HG03342 (cell line): ENCODE results near the gene MRPL47.
"Not testable (repeated sequence)": the region's sequence is repeated elsewhere in the genome, so short reads cannot be mapped to it uniquely, and the experiment has no call there.

ENCODE experiments used
- ATAC-seq: cut with Tn5 transposase; IDR thresholded peaks from one replicate; pipeline ENCODE4 v1.9.1; 2021; ENCODE audit warnings: mild to moderate bottlenecking, moderate library complexity; ENCODE audit not compliant: unreplicated experiment

Gene MRPL47

GRCh38 chr3:179604321-179605078, at the start of gene MRPL47, which contains the start of gene NDUFB5:
Gene MRPL47 (minus strand): TSS chr3:179604638. CDS start chr3:179604624, 14 bp downstream.
Gene NDUFB5 (plus strand): TSS chr3:179604794. CDS start chr3:179604816, 22 bp downstream.
- peak; percentile 96 for ATAC-seq

DNA sequence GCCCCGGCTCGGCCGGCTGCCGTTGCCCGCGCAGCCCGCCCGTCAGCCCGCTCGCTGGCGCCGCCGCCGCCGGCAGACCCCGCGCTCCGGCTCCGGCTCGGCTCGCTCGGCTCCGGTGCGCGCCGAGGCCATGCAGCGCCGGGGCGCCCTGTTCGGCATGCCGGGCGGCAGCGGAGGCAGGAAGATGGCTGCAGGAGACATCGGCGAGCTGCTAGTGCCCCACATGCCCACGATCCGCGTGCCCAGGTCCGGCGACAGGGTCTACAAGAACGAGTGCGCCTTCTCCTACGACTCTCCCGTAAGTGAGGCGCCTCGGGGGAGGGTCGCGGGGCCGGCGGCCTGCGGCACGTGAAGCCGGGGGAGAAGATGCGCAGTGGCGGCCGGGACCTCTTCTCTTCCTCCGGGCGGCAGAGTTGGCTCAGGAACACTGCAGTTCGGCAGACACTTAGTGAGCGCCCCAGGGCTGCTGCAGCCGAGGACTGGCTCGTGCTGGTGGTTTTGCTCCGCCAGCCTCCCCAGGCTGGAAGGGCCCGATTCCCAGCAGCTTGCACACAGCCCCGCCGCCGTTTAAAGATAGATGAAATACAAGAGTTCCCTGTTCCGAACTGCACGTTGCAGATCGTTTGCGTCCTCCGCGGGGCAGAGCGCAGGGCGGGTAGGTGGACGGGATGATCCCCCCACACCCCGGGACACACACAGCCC, 48.8 kb upstream of the MRPL47 start:
- ATAC-seq, result peak; percentile 47

DNA sequence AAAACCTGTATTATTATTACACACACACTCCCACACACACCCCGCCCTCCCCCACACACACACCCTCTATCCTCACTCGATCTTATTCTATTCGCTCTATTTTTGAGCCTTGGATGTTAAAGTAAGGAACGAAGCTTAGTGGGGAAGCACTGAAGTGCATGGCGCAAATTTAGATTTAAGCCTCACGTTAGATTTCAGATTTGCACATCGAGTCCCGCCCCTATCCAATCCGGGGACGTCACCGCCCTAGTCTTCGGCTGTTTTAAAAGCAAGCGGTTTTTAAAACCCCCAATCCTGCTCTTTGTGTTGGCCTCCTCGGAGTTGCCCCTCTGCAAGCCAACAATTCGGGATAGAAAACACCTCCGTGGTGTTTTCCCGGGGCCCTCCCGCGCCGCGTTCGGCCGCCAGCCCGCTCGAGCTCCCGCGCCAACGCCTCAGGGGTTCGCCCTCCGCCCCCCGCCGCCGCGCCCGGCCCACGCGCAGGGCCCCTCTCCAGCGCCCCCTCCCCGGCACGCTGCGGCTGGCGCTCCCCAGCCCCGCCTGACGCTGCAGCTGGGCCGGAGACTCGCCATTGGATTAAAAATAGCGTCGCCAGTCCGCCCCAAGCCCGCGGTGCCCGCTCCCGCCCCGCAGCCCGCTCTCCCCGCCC, 48.1 kb upstream of the MRPL47 start, which contains the start of gene USP13:
TSS of gene USP13 (plus strand) at position 594 of the 649 bp plus-strand sequence. CDS start 186 bp downstream, outside the sequence.
- ATAC-seq, result peak; percentile 60

DNA sequence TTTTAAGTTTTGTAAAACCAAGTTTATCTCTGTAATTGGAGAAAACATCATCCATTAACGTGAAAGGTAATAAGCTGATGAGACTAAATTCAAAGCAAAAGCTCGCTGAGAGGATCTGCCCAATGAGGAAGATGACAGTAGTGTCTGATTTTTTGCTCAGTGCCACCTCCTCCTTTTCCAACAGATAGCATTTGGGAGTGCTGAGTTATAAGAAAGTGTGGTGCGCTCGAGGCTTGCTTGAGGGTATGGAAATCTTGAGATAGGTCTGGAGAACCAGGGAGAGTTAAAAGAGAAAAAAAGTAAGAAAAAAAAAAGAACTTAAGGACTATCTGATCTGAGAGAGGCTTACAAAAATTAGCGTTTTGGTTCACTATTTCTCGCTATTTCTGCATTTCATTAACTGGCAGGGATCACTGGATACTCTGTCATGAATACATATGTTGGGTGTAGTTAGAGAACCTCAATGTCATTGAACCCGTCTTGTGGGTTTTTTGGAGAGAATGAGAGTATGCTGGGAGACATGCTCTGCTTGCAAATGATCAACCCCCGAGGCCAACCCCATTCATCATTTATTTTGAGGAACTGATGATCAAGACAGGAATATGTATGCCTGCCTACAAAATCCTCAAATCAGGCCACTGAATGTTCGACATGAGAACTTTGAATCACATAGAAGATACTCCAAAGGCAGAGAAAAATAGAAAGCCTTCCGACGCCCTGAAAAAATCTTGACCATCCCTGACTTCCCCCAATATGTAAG, 47.4 kb upstream of the MRPL47 start:
- ATAC-seq, result no peak

GRCh38 chr3:179646177-179646576, 41.7 kb upstream of the MRPL47 start:
- no peak for ATAC-seq

DNA sequence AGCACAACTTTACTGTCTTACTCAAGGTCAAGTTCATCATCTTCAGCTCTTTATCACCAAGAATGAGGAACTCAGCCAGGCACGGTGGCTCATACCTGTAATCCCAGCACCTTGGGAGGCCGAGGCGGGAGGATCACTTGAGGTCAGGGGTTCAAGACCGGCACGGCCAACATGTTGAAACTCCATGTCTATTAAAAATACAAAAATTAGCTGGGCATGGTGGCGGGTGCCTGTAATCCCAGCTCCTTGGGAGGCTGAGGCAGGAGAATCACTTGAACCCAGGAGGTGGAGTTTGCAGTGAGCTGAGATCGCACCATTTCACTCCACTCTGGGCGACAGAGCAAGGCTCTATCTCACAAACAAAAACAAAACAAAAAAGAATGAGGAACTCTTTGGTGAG, 39.4 kb upstream of the MRPL47 start:
- not testable (repeated sequence) for ATAC-seq

DNA sequence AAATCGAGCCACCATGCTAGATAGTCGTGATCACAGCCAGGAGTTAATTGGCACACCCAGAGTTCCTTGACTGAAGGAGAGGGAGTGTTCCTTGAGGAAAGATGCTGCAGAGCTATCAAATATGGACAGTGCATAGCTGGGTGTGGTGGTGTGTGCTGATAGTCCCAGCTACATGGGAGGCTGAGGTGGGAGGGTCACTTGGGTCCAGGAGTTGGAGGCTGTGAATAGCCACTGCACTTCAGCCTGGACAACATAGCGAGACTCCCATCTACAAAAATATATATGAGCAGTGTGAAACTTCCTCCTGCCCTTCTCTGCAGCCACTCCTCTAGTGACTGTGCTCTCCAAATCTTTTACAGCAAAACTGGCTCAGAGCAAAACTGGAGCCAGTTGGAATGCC, 38.4 kb upstream of the MRPL47 start:
- ATAC-seq, result no peak

DNA sequence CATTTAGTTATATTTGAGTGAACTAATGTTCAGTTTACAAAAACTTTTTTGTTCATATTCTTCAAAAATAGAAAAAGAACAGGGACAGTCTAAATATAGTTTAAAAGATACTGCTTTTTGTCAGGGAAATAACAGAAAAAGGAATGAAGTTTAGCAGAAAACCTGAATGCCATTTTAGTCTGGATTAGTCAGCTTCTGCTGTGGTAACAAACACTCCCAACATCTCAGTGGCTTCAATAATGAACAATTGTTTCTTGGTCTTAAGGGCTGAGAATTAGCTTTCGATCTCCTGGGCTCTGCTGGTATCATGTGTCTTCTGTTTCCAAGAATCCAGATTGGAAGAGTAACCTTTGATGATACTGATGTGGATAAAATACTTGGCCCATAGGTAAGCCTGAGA, 36.0 kb upstream of the MRPL47 start:
- ATAC-seq, result no peak

GRCh38 chr3:179630753-179631451, 26.5 kb upstream of the MRPL47 start:
- ATAC-seq, result no peak

GRCh38 chr3:179624451-179624850, 20.0 kb upstream of the MRPL47 start:
- no peak for ATAC-seq

GRCh38 chr3:179622023-179622422, 17.6 kb upstream of the MRPL47 start:
- no peak for ATAC-seq

DNA sequence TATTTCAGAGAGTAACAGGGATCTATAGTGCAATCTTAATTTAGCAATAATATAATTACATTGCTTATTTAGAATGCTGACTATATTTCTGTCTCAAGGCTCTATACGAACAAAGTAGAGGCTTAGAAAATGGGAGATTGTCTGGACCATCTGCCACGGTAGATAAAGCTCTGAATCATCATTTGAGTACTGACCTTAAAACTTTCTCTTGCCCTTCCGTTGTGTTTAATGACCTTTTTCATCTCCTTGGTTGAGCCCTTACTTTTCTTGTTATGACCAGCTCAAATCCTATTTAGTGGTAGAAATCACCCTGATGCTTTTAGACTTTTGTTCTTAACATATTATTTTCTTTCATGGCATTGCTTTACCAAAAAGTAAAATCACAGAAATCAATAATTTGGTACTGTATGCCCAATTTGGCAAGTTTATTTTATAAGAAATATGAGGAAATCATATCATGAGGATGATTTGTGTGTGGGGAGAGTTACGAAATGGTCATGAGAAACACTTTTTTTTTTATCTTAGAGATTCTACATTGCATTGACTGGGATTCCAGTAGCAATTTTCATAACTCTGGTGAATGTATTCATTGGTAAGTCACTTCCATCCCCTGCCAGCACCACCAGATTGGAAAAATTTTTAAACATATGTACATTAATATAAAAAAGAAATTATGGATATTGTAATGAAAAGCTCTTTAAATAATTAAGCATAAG, 11.2 kb upstream of the MRPL47 start:
- no peak for ATAC-seq

GRCh38 chr3:179613807-179614206, 9.4 kb upstream of the MRPL47 start:
- no peak for ATAC-seq

DNA sequence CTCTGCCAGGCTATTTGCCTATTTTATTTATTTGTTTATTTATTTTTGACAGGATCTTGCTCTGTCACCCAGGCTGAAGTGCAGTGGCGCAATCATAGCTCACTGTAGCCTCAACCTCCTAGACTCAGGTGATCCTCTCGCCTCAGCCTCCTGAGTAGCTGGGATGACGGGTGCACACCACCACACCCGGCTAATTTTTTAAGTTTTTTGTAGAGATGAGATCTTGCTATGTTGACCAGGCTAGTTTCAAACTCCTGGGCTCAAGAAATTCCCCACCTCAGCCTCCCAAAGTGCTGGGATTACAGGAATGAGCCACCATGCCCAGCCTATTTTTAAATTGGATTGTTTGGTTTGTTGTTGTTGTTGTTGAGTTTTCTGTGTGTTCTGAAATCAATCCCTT, 5.6 kb upstream of the MRPL47 start:
- no peak for ATAC-seq

DNA sequence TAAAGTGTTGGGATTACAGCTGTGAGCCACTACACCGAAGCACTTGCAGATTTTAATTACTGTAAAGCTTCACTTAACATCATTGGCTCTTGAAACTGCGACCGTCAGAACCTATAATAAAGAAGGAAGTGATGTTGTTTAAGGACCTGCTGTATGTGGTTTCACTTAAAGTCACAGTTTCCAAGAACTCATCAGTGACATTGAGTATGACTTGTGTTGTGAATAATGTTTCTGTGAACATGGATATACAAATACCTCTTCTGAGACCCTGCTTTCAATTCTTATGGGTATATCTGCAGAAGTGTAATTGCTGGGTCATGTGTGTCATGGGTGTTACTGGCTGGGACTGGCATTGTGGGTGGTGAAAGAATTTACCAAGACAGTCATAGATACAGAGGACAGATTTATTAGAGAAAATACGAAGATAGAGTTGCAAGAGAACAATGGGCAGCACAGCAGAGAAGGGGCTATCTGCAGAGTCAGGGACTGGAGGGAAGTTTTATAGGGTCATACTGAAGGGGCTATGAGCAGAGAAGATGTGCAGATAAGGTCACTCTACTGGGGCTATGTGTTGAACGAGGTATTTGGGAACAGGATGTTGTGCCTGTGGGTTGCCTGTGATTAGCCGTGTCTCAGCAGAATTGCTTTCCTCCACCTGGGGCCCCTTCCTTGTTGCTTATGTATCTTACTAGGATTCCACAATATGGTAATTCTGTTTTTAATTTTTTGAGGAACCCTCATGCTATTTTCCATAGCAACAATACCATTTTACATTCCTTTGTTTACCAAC, 4.7 kb upstream of the MRPL47 start:
- ATAC-seq, result peak; percentile 54

- ATAC-seq, result no peak
Observed at GRCh38 chr3:179606534-179607085, 2.2 kb upstream of the MRPL47 start.

DNA sequence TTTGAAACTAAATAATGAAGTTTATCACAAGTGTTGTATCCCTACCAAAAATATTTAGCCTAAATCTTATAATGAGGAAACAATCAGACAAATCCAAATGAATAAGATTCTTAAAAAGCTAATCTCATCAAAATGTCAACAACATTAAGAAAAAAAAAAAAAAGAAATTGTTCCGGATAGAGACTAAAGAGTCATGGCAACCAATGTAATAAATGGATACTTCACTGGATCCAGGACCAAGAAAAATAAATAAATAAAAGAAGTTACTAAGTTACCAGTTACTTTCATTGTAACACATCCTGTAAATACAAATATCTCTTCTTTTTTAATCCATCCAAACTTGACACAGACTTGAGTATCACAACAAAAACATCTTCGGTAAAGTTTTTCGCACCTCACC, 607 bp downstream of the MRPL47 start:
- ATAC-seq, result no peak

- no peak for ATAC-seq
Observed at GRCh38 chr3:179603321-179603720, 1.1 kb downstream of the MRPL47 start.

- no peak for ATAC-seq
Observed at GRCh38 chr3:179599531-179599930, 4.9 kb downstream of the MRPL47 start.
